Stimulated activated CD4-positive, alpha-beta T cell treated with anti-CD3 and anti-CD28 coated beads, Interleukin-1b, Interleukin-23, amount 100 ng/mL, for 48 hours (primary cell): ENCODE results near the gene POLG.

Experiments
- DNase-seq: peaks from one replicate; pipeline ENCODE4 v3.0.0-alpha.2; 2020

The POLG gene

DNA sequence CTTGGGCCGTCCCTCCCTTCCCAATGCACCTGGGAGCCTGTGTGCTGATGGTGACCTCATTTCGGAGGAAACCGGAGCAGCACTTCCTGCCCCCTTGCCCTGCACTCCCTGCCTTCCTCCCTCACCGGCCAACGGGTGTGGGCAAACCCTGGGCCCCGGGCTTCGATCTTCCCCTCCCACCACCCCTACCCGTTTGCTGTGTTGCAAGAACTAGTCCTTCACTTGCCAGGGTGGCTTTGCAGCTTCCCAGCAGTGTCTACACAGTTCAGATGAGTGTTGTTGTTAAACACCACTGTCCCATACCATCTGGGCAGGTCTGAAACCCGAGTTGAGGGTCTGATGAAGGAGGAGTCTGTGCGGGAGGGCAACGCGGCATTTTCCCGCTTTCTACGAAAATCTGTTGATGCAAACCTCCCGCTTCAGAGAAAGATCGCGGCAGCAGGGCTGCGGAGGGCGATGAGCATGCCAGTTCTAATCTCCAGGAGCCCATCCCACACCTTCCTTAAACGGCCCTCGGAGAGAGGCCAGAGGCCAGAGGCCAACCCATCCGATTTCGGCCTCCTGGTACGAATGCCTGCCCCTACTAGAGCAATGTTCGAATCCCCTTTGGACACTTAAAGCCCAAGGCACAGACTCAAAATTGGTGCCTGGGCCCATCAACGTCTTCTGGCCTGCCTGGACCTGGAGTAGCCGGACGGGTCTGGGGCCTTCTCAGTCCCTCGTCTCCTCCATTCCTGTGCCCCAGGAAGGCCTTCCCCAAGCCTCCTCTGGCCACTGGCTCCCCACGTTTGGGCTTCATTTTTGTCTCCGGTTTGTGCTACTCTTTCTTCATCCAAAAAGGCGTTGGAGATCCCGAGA is 35.7 kb upstream of the POLG start:
- DNase-seq: no peak

DNA sequence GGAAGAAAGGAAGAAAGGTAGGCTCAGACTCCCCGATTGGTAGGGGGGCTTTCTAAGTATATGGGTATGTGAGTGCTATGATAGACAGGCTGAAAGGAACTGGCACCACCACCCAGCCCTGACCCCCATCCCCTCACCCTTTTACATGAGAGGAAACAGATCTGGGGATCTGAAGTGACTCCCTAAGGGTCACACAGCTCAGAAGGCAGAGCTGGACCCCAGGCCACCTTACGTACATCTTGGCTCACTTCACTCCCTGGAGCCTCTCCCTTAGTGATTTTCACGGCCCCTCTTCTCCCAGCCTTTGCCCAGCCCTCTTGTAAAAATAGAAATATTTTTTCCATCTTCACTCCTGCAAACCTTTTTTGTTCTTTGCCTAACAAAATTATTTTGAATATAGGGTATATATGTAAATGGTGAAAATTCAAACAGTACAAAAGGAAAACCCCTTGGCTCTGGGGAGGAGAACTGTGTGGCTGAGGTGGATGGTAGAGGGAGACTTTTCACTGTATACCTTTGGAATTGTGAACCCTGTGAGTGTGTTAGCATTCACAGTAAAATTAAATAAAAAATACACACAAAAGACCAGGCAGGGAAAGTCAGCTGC is 34.8 kb upstream of the POLG start:
- DNase-seq: no peak

DNA sequence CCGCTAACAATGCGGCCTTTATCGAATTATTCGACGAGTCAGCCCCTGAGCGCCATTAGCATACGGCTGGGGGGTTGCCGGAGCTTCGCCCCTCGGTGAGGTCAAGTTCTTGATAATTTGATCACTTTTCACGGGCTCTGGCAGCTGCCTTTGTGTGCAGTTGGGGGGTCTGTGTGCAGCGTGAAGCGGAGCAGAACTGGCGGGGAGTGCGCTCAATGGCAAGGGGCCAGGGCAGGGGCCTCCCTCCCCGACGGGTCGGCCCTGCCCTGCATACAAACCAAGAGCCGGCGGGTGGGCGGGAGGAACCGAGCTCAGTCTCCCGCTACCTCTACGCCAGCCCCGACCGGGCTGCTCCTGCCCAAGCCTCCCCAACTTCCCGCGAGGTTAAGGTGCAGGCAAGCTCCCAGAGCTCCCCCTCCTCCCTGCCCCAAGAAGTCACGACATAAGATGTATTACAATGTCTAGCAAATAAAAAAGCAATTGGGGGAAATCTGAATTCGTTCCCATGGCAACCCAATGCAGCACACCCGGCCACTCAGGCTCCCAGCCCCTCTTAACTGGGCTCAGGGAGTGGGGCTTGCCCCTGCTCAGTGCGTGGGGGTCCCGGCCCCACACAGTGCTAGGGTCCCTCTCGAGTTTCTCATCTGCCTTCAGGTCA is 34.1 kb upstream of the POLG start:
- no peak for DNase-seq

DNA sequence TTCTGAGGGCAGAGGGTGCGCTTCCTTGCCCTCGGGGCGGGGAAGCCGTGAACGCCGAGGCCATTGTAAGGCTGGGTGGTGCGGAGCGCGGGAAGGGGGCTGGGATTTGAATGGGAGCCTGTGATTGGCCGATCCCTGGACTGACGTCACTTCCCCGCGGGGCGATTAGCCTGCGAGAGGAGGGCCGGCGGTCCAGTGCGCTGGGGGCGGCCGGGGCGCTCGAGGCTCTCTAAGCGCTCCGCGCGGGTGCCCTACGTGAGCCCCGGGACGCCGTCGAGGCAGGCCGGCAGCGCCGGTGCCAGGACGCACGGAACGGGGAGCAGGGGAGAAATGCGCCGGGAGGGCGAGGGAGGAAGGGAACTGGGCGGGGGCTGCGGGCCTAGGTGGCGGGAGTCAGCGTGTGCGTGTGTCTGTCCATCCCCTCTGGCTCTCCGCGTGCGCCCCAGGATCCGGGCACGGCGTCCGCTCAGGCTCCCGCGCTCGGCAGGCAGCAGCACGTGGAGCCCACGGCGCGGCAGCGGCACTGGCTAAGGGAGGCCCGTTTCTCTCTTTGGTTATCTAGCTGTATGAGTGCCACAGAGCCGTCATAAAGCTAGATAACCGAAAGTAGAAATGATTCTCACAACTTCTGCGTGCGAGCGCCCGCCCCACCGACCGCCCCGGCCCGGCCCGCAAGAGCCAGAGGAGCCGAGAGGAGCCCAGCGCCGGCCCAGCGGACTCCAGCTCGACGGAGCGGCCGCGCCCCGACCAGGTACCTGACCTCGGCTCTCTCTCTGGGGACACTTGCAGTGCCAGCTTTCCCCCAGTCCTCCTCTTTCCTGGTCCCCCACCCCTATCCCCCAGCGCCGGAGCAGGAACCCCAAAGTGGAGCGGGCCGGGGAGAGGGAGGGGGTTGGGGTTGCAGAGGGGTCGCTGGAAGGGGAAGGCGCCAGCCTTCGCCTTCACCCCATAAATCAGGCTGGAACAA is 33.1 kb upstream of the POLG start:
- DNase-seq: peak; percentile 22

DNA sequence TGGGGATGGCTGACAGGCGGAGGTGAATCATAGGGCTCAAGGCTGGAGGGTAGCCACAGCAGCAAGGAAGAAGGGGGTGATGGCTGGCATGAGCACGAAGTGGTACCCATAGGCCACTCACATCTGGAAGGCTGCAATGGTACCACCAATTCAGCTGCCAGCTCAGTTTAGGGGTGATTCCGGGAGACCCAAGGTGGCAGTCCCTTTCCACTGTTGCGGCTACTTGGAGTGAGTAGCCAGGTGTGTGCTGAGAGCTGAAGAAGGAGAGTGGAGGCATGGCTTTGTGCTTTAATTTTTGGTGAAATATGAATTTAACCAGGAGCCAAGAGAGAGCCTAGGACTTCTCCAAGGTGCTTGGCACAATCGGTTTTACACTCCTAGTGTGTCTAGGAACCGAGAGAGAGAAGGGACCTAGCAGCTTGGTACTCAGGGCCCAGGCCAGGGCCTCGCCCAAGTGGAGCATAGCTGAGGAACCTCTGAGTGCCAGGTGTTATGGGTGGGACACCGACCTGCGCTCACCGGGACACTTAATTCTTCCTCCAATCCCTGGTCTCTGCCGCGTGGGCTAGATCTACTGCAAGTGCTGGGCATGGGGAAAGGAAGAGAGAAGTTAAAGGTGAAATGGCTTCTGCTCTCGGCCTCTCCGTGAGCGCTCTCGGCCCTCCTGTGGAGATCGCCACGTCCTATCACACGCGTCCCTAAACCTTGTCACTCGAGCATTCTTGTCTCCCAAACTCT is 32.2 kb upstream of the POLG start:
- no peak for DNase-seq

DNA sequence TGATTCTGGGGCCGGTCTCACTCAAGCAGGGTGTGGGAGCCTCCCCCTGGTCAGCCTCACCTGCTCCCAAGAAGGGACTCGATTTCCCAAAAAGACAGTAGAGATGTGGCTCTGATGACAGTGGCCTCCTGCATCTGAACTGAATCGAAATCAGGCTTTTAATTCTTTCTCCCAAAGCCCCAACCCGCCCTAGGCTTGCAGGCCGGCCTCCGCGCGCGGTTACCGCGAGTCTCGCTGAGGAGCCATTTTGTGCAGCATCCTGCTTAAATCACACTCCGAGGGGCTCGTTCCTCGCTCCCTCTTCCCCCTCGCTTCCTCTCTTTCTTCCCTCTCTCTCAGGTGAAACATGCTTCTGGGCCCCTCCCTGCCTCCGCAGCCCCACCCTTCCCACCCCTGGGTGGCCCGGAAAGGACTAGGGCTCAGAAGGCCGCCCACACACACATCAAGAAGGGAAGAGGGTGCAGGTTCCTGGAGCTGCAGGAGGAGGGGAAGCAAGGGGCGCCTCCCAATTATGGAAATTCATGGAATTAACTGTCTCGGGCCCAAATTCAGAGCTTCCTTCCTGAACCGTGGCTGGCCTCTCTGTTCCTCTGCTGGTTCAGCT is 30.9 kb upstream of the POLG start:
- no peak for DNase-seq

GRCh38 chr15:89364741-89365450 is 30.3 kb upstream of the POLG start:
- no peak for DNase-seq

- DNase-seq: no peak
These were observed 29.7 kb upstream of the POLG start for GRCh38 chr15:89364341-89364740.

DNA sequence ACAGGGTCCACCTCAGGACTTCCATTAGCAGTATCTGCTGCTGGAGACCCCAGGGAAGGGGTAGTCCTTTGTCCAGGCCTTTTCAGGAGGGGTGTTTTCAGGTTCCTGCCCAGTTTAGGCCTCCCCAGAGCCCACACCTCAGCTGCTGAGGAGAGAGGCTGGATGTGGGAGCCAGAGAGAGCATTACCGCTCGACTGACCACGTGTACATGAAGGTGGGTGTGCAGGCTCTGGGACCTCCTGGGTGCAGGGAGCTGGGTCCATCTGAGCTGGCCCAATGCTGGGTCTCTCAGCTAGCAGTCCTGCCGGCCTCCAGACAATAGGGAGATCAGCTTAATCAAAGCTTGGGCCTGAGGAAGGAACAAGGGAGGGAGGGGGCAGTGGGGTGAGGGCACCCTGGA is 29.1 kb upstream of the POLG start:
- DNase-seq: no peak

GRCh38 chr15:89363133-89363532 is 28.5 kb upstream of the POLG start:
- DNase-seq: no peak

DNA sequence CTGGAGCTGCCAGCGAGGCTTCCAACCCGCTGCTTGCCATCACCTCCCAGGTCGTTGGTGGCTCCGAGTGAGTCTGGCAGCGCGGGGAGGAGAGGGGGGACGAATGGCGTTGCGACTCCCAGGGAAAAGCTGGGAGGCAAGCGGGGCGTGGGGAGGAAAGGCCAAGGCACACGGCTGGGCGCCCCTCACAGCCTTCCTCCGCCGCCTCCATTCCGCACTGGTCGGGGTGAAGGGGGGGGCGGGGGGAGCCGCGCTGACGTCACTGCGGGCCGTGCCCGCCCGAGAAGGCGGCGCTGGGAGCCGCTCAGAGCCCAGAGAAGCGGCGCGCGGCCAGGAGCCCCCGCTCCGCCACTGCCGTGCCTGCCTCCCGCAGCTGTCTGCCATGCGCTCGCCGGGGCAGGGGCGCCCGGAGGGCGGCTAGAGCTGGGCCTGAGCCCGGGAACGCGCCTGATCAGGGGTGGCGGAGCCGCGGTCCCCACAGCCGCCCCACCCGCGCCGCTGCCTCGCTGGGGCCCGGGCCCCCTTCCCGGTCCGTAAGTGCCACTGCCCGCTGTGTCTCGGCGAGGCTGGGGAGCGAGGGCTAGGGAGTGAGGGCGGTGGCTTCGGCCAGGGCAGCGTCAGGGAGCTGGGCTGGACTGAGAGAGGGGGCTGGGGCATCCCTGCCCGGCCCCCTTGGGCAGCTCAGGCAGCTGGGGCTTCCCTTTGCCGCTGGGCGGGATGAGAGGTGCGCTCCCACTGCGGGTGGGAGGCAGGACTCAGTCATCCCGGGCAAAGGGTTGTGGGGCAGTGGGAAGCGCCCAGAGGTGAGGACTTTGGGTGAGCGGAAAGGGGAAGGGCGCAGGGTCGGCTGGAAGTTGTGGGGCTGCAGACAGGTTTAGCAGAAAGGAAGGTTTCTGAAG is 27.8 kb upstream of the POLG start:
- no peak for DNase-seq

DNA sequence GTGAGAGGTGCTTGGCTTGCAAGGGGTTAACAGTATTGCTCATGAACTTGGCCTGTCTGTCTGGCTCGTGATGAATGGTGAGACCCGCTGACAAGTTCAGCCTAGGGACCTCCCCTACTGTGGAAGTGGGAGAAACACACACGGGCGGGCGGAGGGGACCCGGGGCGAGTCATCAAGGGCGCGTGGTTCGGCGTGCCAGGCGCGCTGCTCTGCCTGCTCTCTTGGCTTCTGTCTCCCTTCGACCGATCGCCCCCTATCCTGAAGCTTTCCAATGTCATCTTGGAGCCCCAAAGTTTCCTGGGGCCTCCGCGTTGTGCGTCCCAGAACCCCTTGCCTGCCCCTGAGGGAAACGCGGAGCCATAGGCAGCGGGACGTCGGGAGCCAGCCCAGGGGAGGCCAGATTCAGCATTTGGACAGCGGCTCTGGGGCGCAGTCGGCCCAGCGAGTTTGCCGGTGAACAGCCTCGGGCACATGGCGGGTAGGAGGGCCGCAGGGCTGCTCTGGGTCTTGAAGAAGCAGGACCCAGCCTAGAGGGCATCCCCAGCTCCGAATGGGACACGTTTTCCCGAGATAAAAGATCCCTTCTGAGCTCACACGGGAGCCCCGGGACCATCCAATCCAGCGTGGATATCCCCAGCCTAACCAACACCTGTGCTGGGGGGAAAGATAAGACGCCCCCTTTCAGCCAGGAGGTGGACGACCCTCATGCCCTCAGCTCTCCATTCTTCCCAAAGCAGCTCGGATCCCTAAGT is 27.0 kb upstream of the POLG start:
- peak; percentile 50 for DNase-seq

- no peak for DNase-seq
These were observed 25.8 kb upstream of the POLG start for GRCh38 chr15:89360294-89360971.

- no peak for DNase-seq
These were observed 25.1 kb upstream of the POLG start for GRCh38 chr15:89359471-89360293.

DNA sequence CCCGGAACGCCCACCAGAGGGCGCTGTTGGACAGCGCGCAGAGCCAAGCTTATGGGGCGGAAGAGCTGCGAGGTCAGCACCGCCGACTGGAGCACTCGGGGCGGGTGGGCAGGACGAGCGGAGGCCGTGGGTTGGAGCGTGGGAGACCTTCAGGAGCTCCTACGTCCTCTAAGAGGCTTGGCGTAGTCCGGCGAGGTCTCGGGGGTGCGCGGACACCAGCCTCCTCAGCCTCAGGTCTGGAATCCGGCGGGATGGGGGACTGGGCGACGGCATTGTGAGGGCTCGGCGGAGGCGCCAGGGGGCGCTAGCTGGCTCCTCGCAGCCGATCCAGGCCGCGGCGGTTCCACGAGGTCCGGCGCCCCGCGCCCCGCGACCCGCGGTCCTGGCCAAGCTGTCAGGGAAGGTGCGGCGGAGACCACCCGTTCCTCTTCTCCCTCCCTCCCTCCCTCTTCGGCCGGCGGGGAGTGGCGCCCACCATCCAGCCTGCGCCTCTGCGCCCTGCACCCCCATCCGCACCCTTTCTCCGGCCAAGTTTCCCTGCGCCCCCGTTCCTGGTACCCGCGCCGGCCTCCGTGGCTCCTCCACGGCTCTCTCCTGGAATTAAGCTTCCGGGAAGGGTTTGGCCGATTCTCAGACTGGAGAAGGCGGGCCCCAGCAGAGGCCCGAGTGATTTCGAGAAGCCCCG is 24.3 kb upstream of the POLG start:
- peak; percentile 81 for DNase-seq

- no peak for DNase-seq
These were observed 23.8 kb upstream of the POLG start for GRCh38 chr15:89358435-89358754.

- DNase-seq: no peak
These were observed 22.1 kb upstream of the POLG start for GRCh38 chr15:89356634-89357298.
